D341Med (cell line): ENCODE data around the gene MYH9.

Source experiments
- DNase-seq: peaks from one replicate; pipeline ENCODE4 v3.0.0; 2012; ENCODE audit warnings: low spot score

MYH9 gene

DNA sequence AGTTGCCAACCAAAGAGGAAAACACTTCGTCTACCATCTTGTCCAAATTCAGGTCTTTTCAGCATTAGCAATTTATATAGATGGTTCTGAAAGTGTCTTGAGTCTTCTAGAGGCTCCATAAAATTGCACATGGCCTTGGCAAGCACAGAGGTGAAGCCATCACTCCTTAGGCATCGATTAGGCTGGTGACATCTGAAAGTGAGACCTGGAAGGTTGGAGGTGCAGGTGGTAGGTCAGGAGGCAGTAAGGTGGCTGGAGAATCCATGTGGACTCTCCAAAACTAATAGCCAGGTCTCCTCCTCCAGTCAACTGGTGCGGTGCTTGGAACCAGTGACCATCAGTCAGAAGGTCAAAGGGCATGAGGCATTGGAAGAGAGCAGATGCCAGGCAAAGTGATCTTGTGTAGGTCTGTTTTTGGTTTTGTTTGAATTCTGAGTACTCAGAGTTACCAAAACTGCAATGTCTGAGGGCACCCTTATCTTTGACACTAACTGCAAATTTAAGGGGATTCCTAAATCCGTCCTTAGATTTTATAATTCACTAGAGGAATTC, 141.9 kb downstream of the MYH9 start:
- no peak for DNase-seq

DNA sequence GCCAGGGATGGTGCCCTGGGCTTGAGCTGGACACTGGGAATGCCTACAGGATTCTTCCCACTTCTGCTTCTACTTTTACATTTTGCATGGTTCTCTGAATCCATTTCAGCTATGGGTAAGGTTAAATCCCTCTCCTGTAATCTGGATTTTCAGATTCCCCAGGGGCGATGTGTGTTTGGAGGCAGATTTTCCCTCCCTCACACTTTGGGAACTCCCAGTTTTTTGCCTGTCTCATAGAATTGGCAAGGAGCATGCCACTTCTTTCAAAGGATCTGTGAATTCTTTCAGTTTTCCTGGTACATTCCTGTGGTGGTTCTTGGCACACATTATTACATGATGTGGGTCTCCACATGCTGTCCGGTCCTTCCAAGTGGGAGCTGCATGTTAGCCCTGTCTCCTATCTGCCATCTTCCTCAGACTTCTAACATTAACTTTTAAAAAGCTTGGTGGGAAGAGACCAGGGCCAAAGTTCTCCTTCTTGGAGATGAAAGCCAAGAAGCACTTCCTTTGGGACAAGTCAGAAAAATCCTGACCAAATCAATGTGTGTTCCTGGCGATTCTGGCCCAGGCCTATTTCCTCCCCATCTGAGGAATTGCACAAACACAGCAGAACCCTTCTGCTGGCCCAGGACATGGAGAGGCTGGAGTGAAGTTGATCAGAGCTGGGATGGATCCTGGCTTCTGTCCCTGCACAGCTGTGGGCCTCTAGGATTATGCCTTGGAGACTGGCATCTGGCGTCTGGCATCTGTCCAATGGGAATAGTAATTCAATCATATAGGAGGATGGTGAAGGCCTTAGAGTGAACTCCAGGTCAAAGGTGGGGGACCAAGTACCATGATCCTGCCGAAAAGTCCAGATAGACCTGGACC, 143.0 kb downstream of the MYH9 start:
- DNase-seq = peak; percentile 59

- no peak for DNase-seq
These were observed 143.8 kb downstream of the MYH9 start for GRCh38 chr22:36243986-36244385.

DNA sequence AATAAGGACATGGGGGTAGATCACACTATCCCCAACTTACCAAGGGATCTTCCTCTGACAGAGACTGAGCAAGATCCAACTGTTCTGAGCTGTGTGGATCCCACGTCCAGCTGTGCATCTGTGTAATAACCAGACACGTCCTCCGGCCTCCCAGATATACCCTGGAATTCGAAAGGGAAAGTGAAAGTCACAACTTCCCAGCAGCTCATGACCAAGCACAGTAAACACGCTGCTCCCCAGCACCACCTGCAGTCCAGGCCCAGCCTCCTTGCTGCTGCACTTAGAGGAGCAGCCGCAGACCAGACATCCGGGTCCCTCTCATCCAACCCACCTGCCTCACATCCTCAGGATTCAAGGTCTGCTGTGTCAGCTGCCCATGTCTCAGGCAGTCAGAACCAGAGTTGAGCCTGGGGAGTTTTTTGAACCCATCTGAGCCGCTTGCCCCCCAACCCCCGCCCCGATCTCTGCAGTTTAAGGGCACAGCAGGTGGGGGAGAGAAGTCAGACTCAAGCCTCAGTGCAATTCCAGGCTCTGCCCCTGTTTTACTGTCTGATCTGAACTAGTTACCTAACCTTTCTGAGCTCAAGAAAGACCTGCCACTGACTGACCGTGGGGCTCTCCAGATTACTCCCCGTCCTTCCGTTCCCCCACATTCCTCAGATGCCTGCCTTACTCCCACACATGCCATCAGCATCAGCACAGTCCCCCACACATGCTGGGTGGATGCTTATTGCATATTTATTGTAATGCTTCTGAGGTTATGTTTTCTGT, 148.2 kb downstream of the MYH9 start, which contains the start of gene APOL2:
Gene APOL2 (minus strand): TSS at position 127 of the 771 bp plus-strand sequence. CDS start 6,365 bp downstream, outside the sequence.
- peak; percentile 83 for DNase-seq

- DNase-seq = no peak
These were observed 148.7 kb downstream of the MYH9 start for GRCh38 chr22:36239150-36239400.

- no peak for DNase-seq
These were observed 149.2 kb downstream of the MYH9 start for GRCh38 chr22:36238373-36239149.

- no peak for DNase-seq
These were observed 150.1 kb downstream of the MYH9 start for GRCh38 chr22:36237462-36238372.

DNA sequence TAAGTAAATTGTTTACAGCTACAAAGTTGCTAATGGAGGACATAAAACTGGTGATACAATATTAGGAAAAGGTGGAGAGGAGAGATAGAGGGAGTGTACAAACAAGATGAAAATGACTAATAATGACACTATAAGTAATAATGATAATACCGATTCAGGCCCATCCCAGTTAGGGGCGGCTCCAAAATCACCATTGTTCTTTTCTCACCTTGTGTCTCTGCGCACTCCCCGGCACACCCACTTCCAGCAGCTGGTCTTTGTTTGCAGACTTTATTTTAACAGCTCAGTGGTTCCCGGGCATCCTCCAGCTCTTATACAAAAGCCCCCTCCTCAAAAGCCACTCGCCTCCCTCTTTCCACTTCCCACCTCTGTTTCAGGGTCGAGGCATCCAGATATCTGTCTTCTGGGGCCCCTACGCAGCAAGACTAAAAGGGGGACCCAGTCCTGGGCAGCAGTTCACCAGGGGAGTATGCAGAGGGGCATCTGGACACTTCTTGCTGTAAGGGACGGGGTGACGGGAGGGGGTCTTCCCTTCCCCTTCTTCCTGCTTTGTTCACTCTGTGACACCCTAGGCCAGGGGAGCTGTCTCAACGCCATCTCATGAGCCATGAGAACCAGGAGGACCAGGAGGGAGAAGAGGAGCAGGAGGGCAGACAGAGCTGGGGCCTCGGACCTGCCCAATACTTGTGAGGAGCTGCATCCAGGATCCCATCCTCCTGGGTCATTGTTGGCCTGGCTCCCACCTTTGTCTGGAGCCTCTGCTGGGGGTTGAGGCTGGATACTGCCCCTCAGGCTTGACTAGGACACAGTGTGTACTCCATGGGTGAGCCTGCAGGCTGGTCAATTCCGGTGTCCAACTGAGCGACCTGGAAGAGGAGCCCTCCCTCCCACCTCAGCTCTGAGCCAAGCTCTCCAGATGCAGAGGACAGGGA, 151.1 kb downstream of the MYH9 start:
- DNase-seq = no peak

- DNase-seq = no peak
These were observed 152.2 kb downstream of the MYH9 start for GRCh38 chr22:36235585-36235984.

DNA sequence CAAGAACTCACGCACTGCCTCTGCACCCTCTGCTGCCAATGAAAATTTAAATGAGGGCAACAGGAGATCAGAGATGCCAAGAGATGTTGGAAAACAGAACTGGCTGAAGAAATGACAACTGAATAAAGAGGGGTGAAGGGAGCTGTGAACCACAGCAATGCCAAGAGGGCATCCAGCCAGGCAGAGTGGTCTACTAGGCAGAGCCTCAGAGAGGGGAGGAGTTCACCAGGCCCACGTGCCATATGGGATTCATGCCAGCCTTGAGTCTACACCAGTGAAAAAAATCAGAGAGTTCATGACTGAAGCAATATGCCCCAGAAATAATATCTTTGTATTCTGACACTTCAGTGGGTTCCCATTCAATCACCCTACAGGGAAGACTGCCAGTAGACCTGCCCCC, 152.8 kb downstream of the MYH9 start:
- DNase-seq = no peak

DNA sequence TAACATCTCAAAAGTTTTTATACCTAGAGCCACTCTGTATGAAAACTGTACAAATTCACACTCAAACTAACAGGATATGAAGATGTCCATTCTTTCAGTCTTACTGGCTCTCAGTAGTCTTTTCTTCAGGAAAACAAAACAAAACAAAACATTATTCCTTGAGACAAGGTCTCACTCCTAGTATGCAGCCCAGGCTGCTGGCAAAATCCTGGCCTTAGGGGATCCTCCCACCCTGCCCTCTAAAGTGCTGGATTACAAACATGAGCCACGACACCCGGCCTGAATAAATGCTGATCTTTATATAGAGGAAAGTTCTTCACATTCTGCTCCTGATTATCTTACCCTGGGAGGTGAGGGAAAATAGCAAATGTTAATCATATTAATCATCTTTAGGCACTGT, 153.6 kb downstream of the MYH9 start:
- no peak for DNase-seq

- DNase-seq = no peak
These were observed 154.0 kb downstream of the MYH9 start for GRCh38 chr22:36233796-36234195.

GRCh38 chr22:36232715-36233401, 154.9 kb downstream of the MYH9 start:
- DNase-seq = no peak
